Measurements from ENCODE around the gene PRKCSH. TPM values are rescaled to one million over a fixed set of nuclear protein-coding genes. Genes with fewer than 3 reads are reported as not detected.

PRKCSH gene
- total RNA-seq, 2 donors from 2014 or later: 308 to 434 TPM

DNA sequence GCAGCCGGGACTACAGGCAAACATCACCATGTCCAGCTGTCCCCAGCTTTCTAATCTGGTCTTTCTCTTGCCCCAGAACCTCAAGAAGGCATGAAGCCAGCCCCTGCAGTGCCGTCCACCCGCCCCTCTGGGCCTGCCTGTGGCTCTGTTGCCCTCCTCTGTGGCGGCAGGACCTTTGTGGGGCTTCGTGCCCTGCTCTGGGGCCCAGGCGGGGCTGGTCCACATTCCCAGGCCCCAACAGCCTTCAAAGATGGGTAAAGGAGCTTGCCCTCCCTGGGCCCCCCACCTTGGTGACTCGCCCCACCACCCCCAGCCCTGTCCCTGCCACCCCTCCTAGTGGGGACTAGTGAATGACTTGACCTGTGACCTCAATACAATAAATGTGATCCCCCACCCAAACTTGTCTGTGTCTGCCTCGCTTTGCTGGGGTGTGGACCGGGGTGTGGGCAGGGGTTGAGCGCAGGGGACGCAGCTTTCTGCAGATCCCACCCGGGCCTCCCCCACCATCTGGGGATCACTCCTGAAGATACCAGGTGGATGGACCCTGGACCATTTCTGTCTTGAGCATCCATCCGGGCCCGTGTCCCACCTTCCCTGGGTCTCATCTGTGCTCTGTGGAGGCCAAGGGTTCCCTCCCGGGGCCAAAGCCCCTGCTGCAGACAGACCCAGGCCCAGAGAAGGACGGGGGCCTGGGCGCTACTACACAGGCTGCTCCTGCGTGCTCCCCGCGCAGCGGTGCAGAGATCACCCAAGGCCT is 15.3 kb downstream of the PRKCSH start:
- H3K27ac ChIP-seq: no peak overlapping the region
- no peaks in the 10 kb centered on the region for H3K4me1 ChIP-seq
- no peak overlapping the region for H3K9ac ChIP-seq (ENCODE audit: low read depth in 2 of 2, low read length in 2 of 2)
- DNase-seq: no peak
- intact Hi-C loops (cut with DNase I): no loop called here
- H3K27me3 ChIP-seq: no peaks in the 10 kb centered on the region
- no peaks in the 10 kb centered on the region for H3K36me3 ChIP-seq
- TF ChIP-seq, protein P1, sequence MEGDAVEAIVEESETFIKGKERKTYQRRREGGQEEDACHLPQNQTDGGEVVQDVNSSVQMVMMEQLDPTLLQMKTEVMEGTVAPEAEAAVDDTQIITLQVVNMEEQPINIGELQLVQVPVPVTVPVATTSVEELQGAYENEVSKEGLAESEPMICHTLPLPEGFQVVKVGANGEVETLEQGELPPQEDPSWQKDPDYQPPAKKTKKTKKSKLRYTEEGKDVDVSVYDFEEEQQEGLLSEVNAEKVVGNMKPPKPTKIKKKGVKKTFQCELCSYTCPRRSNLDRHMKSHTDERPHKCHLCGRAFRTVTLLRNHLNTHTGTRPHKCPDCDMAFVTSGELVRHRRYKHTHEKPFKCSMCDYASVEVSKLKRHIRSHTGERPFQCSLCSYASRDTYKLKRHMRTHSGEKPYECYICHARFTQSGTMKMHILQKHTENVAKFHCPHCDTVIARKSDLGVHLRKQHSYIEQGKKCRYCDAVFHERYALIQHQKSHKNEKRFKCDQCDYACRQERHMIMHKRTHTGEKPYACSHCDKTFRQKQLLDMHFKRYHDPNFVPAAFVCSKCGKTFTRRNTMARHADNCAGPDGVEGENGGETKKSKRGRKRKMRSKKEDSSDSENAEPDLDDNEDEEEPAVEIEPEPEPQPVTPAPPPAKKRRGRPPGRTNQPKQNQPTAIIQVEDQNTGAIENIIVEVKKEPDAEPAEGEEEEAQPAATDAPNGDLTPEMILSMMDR (IDR thresholded peaks at IDR 0.05): no peak
- no peak overlapping the region for H3K4me3 ChIP-seq
- no peaks in the 10 kb centered on the region for H3K9me3 ChIP-seq

DNA sequence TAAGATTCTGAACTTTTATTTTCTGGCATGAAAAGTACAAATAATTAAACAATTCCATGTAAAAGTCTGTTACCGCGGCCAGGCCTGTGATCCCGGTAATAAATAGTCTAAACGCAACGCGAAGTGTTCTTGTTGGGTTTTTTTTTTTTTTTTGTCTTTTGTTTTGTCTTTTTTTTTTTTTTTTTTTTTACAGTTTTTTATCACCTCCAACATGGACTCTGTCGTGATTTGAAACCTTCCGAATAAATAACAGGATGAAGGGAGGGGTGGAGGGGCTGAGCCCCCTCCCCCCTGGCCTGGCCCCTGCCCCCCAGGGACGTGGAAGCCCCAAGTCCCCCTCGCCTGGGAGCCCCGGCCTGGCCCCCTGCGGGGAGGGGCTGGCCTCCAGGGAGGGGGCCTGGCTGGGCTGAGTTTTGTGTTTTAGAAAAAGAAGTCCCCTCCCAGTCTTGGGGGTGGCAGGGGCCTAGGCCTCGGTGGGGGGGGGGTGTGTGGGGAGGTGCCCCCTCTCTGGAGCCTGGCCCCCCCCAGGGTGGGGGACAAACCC is 16.0 kb downstream of the PRKCSH start:
- no peak overlapping the region for H3K9ac ChIP-seq (ENCODE audit: low read depth in 2 of 2, low read length in 2 of 2)
- no peak overlapping the region for H3K27ac ChIP-seq
- H3K9me3 ChIP-seq: no peaks in the 10 kb centered on the region
- no peaks in the 10 kb centered on the region for H3K36me3 ChIP-seq
- intact Hi-C loops (cut with DNase I): no loop called here
- H3K4me3 ChIP-seq: no peak overlapping the region
- TF ChIP-seq, protein P1 (IDR thresholded peaks at IDR 0.05): no peak
- no peaks in the 10 kb centered on the region for H3K4me1 ChIP-seq
- no peak for DNase-seq
- H3K27me3 ChIP-seq: no peaks in the 10 kb centered on the region

DNA sequence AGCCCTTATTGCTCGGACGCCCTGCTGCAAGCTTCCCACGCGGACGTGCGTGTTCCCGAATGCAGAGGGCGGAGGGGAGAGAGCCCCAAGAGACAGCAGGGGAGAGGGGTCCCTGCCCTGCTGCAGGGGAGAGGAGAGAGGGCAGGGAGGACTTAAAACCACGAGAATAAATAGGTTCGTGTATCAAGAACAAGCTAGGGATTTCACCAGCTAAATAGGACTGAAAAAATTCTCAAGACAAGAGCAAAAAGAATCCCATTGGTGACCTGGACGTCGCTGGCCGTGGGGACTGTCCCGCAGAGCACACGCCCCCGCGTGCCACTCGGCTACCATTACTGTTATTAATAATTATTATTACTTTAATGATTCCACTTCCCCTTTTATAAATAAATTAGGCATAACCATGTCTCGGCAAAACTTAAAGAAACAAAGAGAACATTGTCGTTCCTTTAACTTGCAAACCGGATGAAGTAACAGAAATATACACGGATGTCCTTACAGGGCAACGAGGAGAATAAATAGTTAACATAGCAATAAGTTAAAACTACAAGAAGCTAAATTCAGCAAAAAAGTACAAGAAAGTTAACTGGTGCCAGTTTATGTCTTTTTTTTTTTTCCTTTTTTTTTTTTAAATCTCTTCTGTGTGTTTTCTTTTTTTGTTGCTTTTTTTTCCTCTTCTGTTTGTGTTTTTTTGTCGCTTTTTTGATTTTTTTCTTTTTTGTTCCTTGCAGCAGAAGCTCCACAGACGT is 16.6 kb downstream of the PRKCSH start:
- no peaks in the 10 kb centered on the region for H3K27me3 ChIP-seq
- TF ChIP-seq, protein P1 (IDR thresholded peaks at IDR 0.05): no peak
- intact Hi-C loops (cut with DNase I): no loop called here
- H3K4me1 ChIP-seq: no peaks in the 10 kb centered on the region
- H3K4me3 ChIP-seq: no peak overlapping the region
- no peaks in the 10 kb centered on the region for H3K36me3 ChIP-seq
- no peak overlapping the region for H3K9ac ChIP-seq (ENCODE audit: low read depth in 2 of 2, low read length in 2 of 2)
- DNase-seq: no peak
- H3K27ac ChIP-seq: no peak overlapping the region
- H3K9me3 ChIP-seq: no peaks in the 10 kb centered on the region

DNA sequence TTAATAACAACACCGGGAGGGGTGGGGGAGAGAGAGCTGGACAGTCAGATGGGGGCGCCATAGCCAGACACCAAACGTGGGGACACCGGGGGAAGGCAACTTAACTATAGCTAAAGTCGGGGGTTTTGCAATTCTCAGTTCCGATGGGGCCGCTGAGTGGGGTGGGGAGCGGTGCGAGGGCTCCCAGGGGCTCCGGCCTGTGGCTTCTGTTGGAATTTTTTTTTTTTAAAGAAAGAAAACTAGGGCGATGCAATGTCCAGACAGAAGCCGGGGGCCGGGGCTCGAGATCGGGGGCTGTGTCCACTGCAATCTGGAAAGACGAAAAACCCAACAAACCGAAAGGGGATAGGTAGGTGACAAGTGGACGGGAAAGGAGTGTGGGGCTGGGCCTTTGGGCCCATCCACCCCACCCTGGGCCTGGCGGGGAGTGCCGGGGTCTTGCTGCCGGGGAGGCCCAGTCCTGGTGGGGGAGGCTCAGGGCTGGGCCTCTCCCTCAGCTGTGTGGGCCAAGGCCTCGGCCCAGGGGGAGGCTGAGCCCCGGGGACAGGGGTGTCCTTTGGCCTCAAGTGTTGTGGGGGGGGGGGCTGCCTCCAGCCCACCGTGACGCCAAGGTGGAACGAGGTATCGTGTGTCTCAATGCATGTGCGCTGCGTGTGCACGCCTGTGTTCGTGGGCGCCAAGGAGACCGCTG is 17.3 kb downstream of the PRKCSH start:
- Histone ChIP-seq H3K27ac (no peak overlapping the region), H3K4me1 (no peaks in the 10 kb centered on the region), H3K9ac (ENCODE audit: low read depth in 2 of 2, low read length in 2 of 2) (no peak overlapping the region), H3K9me3 (no peaks in the 10 kb centered on the region), H3K27me3 (no peaks in the 10 kb centered on the region), H3K4me3 (no peak overlapping the region), H3K36me3 (no peaks in the 10 kb centered on the region)
- TF ChIP-seq, protein P1 (IDR thresholded peaks at IDR 0.05): no peak
- DNase-seq: no peak
- intact Hi-C loops (cut with DNase I): no loop called here
